RPMI8226 (cell line): ENCODE measurements around the gene FERD3L.

Experiments
- DNase-seq: peaks from one replicate; pipeline ENCODE4 v3.0.0-alpha.2; 2015

Gene FERD3L

DNA sequence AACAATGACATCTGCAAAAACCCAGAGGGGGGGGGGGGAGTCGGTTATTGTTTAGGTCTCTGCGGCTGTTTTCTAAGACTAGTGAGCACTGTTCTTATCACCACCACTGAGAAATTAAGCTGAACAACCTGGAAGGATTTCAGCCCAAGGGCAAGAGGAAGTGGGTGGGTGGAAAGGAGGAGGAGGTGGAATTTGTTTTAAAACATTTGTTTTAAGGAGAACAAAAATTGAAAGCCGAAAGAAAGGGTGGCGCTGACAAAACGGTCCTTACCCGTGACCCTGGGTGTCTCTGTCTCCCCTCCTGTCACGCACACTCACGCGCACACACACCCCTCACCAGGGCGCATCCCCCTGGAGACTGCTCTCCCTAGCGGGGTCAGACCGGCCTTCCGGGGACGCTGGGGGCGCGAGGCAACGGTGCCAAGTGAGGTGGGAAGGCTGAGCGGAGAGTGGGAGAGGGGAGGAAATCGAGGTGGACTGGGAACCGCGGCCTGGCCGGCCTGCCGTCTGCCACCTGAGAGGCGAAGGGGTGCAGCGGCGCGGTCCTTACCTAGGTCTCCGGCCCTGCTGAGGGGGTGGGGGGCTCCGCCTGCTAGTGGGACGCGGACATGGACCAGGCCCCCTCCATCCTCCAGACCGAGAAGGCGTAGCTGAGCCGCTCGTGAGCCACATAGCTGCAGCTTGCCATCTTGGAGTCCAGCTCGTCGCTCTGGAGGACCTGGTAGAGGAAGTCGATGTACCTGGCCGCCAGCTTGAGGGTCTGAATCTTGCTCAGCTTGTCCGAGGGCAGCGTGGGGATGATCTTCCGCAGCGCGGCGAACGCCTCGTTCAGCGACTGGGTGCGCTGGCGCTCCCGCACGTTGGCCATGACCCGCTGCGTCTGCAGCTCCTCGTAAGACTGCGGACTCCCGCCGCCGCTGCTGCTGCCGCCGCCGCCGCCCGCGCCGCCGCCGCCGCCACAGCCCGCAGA lies 28.8 kb downstream of the FERD3L start:
- DNase-seq: peak; percentile 14

DNA sequence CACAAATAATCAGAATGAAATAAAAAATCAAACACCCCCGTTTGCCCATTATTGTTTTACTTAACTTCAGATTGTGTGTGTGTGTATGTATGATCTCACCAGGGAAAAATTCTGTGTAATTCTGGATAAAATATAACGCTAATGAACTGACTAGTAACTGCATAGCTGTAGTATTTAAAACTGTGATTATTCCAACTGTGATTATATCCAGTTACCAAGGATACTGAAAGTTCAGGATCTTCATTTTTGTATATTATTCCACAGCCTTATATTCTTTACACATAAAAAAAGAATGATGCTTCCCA lies 30.7 kb downstream of the FERD3L start:
- DNase-seq: no peak

DNA sequence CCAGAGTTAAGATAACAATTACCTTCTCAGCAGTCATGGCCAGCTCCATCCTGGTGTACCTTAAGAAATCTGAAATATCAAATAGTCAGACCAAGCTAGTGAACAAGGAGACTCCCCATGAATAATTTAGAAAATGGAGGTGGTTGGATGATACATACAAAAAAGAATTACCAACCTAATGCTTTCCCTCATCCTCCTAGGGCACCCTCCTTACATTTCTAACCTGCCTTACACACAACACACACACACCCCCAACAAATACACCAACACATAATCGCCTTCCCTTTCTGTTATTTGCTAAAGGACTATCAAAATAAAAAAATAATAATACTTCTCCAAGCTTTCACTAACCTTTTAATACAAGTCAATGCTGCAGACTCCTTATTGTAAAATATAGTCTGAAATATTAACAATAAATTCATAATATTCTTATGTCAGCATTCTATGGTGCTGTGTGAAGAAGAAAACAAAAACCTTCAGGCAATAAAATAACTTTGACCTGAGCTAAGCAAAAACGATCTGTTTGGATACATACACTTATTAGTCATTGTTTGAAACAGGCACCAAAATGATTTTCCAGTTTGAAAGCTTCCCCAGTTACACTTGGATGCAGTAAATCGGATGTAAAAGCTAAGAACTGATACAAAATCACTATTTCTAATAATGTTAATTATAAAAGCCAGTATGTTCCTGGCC lies 31.2 kb downstream of the FERD3L start:
- no peak for DNase-seq

DNA sequence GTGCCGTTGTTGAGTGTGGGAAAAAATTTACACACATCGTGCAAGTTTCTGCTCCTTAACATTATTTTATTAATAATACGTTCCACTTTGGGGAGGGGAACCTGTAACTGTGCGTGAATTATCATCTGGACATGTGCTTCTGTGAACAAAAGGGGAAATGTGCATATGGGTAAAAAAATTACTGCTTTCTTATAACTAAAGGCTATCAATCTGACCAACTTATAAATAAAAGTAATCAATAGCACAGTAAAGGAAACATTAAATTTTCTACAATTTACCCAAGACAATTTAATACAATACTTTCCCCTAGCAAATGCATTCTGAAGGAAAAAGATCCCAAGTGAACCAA lies 32.2 kb downstream of the FERD3L start:
- no peak for DNase-seq

DNA sequence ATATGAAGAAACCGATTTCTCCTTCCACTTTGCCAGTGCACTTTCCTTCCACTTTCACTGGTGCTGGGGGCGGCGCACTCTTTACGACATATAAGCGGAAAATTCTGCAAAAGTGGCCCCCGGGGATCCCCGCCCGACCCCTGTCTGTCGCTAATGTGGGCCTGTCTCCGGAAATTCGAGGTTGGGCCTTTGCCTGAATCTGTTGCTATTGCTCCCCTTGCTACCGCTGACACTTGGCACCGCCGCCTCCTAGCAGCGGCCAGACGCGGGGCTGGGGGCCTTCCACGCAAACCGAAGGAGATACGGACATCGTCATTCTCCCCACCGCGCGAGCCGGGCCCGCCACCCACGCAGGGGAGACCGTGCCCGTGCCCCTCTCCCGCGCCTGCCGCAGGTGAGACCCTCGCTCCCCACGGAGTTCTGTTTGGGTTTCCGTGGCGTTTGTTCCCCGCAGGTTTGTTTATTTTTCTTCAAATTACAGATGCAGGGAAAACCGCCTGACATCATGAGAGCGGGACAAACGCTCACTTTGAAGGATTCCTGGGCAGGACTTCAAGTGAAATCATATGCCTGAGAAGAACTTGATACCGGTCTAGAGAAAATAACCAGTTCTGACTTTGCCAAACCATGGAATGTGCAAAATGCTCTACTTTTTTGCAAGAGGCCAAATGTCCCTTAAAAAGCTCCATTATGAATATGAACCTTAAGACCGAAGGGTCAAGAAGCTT lies 32.8 kb downstream of the FERD3L start:
- no peak for DNase-seq

DNA sequence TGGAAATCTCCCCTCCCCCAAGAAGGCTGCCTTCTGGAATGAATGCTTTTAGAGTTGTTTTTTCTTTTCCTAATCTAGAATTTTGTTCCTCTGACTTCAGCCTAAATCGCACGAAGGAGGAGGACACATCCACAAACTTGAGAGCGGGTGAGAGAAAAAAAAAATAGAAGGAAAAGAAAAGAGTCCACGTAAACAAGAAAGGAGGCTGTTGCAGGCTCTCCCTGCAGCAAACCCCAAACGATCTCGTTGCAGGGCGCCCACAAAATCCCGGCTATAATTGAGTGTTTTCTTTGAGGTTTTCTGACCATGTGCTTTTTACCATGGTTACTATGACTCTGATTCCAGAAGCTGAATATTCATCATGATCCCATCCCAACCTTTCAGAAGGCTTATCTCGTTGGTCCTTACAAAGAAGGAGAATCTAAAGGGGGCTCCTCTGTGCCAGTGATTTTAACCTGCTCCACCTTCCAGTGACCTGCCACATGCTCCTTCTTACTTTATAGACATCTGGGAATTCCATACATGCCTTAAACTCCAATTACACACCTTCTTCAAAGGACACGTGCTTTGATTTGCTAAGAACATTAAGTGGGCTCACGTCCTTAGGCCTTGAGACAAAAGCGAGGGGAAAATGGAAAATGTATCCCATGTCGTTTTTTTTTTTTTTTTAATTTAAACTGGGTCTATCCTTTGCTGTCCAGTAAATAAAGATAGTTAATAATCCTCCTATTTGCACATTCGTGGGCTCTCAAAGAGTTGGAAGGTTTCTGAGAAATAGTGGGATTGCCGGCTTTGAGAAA lies 33.5 kb downstream of the FERD3L start:
- DNase-seq: no peak

DNA sequence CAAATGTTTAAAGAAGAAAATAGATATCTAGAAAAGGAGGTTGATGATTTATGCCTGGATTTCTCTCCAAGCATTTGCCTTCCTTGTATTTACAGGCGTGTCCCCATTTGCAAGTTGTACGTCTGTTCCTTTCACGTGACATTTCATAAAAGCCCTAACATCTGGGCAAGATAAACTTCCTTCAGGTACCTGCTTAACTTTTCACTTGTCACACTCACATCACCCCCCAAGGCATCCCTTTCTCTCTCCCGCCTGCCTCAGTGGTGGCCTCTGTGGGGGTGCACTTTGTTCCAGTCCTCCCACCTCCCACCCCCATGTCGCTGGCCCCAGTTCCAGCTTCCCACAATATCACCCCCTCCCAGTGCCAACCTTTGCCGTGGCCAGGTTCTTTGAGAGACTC lies 34.4 kb downstream of the FERD3L start:
- no peak for DNase-seq

DNA sequence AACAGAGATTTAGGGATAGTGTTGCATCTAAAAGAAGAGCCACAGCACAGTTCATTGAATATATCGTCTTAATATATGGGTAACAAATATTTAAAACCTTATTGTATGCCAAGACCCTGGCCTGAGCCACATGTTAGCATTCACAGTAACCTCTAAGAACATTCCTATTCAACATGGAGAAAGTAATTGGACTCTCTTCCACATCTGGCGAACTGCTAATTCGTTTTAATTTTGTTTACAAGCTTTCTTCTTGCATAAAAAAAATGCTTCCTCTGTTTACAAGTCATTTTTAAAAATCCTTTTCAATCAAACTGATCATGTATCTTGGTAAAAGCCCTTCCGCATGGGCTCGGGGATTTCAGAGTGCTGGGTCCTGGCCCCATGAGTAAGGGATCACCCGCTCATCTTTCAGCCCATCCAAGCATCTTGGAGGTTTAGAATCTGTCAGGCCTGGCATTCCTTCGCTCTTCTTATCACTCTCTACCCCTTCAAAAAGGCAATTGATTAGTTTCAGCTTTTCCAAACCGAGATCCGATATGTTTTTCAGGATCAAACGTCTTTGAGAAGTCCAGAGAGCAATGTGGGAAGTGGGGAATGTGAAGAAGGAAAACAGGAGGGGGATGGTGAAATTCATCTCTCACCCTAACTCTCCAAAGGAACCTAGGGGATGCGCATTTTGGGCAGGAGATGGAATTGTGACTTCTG lies 35.0 kb downstream of the FERD3L start:
- no peak for DNase-seq

DNA sequence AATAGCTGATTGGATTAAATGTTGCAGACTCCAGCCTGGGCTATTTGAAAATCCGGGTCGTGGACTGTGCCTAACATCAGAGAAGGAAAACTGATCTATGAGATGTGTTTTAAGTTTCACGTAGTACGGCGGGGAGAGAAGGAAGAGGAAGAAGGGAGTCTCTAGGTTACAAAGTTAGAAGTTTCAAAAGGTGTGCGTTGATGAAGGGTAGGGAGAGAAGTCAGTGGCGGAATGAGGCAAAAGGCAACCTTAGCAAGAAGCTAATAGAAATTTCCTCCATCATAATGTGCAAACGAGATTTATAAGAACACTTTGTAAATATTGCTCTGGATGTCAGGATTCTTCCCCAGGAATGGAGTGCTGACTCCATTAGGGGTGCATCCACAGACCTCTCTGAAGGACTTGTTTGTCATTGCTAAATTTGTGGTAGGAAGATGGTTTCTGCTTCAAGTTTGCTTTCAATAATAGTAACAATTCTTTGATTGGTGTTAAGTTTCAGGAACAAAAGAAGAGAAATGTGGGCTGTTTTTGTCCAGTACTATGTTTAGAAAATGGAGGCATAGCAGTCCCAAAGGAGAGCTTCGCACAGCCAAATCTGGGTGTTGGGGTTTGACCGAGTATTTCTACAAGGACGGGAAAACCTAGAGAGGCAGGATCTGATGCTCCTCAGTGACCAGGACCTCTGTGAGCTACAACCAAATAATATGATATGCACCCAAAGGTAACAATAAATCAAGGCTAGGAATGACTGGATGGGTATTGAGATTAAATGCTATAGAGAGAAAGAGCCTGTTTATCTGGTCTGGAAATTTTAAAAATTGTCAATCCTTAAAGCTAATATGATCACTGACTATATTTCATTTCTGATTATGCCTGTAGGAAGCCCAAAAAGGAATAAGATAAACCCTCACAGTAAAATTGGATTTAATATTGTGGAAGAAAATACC lies 35.9 kb downstream of the FERD3L start:
- no peak for DNase-seq

DNA sequence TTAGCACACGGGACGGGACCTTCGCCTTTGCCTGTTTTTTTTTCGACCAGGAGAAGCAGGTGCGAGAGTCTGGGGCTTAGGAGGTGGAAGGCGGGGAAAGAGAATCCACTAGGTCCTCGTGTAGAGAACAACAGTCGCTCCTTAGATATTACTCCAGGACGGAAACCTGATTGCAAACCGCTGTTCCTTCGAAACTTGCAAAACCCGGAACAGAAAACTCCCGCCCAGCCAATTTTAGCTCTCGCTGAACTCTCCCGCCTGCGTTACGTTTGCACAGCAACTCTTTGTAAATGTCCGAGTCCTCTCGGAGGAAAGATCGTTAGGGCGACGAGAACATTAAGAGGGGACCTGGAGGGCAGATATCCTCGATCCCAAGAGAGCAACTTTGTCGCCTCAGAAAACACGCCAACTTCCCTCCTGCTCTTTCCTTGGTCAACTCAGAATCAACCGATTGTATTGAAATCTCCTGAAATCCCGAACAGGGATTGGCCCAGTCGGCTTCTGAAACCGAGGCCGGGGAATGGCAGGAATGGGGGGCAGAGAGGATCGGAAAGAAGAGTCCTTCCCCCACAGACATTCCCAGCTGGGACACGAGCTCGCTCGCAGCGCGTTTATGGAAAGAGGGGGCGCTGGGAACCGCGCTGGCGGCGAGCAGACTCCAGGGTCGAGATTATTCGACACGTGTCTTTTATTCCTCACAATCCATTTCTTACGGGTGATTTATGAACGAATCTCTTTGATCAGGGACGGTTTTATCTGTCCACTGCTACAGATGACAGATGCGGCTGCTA lies 37.7 kb downstream of the FERD3L start:
- DNase-seq: peak; percentile 43

DNA sequence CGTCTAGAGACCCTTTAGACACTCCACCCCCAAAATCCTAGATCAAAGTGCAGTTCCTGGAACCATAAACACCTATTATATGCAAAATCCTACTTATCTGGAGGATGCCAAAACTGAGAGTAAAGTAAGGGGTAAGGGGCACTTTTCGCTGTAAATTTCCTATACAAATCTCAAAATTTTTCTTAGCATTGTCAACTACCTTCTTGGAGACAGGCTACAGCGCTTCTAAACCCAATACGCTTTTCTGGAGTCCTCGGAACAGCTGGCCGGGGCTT lies 38.2 kb downstream of the FERD3L start:
- DNase-seq: no peak

DNA sequence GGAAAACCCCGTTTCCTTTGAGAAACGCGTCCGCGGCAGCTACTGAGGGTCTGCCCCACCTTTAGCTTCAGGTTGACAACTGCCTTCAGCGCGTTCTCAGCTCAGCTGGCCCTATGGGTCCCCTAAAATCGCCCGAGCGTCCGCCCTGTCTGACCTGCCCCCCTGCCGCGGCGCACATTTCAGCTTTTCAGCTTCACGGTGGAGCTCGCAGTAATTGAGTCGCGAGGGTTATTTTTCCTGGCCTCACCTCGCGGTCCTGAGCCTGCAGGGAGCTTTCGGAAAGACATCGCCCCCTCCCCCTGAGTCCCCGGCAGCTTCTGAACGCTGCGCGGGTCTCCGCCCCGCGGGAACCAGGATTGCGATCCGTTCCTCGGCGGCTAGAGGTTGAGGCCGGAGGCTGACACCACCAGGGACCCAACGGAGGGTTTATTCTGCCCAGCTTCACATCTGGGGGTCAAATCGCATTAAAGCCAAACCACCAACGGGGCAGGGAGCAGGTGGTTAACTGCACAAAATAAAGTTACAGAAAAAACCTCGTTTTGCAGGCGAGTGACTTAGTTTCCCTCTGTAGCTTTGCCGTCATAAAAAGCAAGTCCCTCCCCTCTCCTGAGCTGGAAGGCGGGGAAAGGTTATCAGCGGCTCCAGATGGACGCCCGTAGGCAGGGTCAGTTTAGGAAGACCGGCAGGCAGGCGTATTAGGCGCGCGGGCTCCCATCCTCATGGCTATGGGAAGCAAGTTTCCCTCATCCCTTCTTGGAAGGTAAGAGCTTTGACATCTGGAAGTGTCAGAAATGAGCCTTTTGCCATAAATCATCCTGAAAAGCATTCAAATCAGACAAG lies 38.8 kb downstream of the FERD3L start:
- DNase-seq: no peak

DNA sequence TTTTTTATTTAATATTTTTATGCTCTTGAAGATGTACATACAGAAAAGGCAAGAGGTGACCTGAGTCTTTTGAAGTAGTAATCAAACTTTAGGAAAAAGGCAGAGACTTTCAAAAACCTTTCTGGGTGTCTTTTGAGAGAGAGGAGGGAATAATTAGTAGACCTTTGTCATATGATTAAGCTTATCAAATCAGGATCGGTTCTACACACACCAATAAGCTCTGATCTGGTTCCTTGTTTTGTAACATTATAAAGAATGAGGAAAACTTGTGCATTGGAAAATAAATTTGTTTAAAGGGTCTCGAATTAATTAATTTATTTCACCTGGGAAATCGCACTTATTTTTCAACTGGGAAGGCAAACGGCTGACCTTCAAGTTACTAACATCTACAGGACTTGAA lies 39.7 kb downstream of the FERD3L start:
- DNase-seq: no peak

DNA sequence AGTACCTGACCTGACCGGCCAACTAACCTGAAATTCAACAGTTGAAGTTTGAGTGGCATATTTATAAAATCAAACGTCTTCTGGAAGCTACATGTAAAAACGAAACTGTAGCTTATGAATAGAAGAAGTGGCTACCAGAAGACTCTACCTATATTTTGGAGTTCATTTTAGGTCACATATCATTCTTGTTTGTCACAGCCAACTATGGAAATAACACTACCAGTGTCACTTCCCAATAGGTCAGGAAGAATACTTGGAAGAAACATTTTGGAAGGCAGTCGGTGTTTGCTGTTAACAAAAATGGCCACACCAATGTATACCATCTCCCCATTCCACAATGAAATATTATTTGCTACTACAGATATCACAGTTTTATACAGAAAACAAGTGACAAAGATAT lies 40.4 kb downstream of the FERD3L start:
- DNase-seq: no peak

DNA sequence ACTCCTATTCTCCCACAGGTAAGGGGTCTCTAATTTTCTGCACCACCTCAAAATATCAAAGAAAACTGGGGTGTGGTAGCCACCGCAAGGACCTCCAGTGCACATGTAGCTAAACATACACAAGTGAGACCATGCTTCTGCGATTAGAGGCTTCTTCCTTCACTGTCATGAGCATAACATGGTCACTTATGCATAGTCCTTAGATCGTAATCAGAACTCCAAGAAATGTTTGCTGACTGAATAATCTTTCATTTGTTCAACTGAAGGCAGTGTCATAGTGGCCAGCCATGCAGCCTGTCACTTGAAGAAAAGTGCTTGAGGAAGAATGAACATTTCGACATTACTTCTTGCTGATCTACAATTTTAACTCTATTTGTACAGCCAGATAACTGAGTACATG lies 42.3 kb downstream of the FERD3L start:
- DNase-seq: no peak

DNA sequence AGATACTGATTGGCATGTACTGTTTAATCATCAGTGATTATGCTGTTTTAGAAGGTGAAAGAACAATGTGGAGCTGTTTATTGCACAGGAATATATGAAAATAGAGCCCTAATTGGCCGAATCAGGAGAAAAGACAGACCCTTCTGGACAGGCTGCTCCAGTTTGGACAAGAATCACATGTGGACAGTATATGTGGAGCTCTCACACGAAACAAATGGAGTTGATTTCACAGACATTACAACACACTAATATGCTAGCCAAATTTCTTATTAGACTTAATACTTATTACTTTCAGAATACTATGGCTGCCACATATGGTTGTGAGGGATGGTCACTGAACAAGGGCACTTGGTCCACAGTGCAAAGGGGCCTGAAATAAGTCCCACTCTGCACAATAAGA lies 43.3 kb downstream of the FERD3L start:
- no peak for DNase-seq

DNA sequence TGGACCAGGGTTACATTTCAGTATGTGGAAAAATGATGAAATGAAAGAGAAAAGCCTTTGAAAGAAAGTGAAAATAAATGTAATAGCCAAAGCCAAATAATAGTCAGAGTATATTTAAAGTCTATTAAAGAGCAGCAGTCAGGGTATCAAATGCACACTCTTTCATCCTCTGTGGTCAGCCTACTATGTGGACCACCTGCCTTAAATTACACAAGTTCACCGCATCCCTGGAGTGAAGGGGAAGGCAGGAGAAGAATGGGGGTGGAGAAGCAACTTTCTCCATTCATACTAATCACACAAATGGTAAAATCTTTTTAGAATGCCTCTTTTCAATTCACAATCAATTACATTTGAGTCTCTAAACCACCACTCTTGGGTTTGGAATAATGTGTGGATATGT lies 43.7 kb downstream of the FERD3L start:
- no peak for DNase-seq

DNA sequence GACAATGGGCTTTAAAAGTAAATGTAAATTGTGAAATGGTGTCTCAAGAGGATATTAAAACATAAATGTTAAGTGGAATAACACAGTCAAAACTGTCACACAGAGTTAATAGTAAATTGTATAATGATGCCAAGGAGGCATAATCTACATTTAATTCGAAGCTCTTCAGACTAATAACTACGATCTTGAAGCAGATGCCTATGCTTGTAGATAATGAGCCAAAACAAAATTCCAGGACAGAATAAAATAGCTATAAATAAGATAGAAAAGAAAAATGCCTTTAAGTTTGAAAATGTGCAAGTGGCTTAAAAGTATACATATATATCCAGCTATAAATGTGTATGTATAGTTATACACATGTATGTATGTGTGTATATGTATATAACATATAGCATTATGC lies 45.3 kb downstream of the FERD3L start:
- no peak for DNase-seq

DNA sequence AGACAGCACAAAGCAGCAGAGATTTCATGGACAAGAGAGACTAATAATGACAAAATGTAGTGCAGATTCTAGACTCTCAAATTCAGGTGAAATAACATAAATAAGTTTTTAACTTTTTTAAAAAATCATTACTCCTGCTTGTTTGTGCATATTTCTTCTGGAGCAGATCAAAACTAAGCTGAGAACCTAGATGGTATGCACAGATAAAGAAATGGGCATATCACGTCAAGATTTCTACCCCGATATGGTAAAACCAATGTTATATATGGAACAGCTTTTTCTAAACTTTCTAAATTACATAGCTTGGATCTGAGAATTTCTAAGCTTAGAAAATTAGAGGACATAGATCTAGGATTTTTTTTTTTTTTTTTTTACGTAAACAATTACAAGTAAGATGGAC lies 46.0 kb downstream of the FERD3L start:
- DNase-seq: no peak

DNA sequence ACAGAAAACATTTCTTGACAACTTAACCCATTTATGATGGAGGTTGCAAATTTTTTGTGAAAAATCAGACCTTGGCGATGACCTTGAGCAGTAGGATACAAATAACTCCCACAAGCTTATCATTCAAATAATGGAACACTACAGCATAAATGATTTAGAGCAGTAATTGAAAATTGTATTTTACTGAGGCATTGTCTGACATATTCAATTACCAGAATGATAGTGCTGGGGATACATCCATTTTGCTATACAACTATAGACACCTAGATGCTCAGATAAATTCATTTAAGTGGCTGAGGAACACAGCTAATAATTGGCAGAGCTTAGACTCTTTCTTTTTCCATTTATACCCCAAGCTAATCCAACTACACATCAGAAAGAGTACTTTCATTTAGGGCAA lies 46.7 kb downstream of the FERD3L start:
- no peak for DNase-seq
